Brain microvascular endothelial cell (primary cell): ENCODE data around the gene IL15.

ENCODE experiments used
- DNase-seq: peaks from one replicate; pipeline ENCODE4 v3.0.0-alpha.2; 2020
- H3K27ac ChIP-seq: fragments of 250-450 bp; sonication (Bioruptor Pico); 2 replicates; pipeline ENCODE4 v1.5.1; 2020; ENCODE audit warnings: mild to moderate bottlenecking, moderate library complexity
- H3K27me3 ChIP-seq: fragments of 250-450 bp; sonication (Bioruptor Pico); replicated peaks from 2 replicates; pipeline ENCODE4 v1.5.1; 2020; ENCODE audit warnings: mild to moderate bottlenecking
- H3K36me3 ChIP-seq: fragments of 250-450 bp; sonication (Bioruptor Pico); replicated peaks from 2 replicates; pipeline ENCODE4 v1.5.1; 2020; ENCODE audit warnings: mild to moderate bottlenecking
- H3K4me3 ChIP-seq: 2 replicates; pipeline ENCODE4 v1.5.1; 2011; ENCODE audit warnings: low read depth, mild to moderate bottlenecking, control low read depth, low read length, moderate library complexity
- CTCF ChIP-seq: IDR thresholded peaks from 2 replicates; pipeline ENCODE4 v1.5.1; 2011; ENCODE audit warnings: low read depth, mild to moderate bottlenecking, moderate library complexity, low read length, control low read depth, inconsistent platforms; ENCODE audit errors: missing control alignments
- in situ Hi-C: cut with HindIII; loops from 2 replicates; pipeline ENCODE4 v1.10.0; 2017; ENCODE audit warnings: low sequenced_read_pairs, low pct_ligation_motif_present

IL15 gene

GRCh38 chr4:141719585-141719984 lies 83.2 kb downstream of the IL15 start:
- Histone ChIP-seq H3K36me3 (no peaks in the 10 kb centered on the region), H3K27me3 (no peaks in the 10 kb centered on the region), H3K27ac (no peak overlapping the region), H3K4me3 (no peak overlapping the region)
- TF ChIP-seq CTCF: no peak
- in situ Hi-C loops: no loop called here
- DNase-seq: no peak

DNA sequence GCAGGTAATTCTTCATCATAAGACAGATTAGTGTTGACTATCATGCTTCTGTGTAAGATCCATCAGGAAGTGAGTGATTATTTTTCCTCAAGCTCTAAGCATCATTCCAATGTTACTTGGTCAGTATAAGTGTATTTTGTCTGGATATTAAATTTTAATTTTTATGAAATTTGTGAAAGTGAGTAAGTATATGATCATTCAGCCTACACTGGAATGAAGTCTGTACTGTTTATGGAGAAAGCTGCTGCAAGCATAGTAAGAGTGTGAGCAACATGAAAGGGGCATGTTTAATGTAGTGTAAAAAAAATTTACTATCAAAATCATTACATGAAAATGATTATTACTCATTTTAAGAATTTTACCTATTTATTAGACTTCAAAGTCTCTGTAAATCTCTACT lies 84.8 kb downstream of the IL15 start:
- no peak for DNase-seq
- H3K4me3 ChIP-seq: no peak overlapping the region
- H3K27ac ChIP-seq: no peak overlapping the region
- no peak for TF ChIP-seq CTCF
- no peaks in the 10 kb centered on the region for H3K27me3 ChIP-seq
- in situ Hi-C loops: no loop called here
- H3K36me3 ChIP-seq: no peaks in the 10 kb centered on the region

- no peak for TF ChIP-seq CTCF
- Histone ChIP-seq H3K27ac (no peak overlapping the region), H3K4me3 (no peak overlapping the region), H3K27me3 (no peaks in the 10 kb centered on the region), H3K36me3 (no peaks in the 10 kb centered on the region)
- in situ Hi-C loops: no loop called here
- no peak for DNase-seq
Observed at GRCh38 chr4:141724646-141725045, 88.3 kb downstream of the IL15 start.

DNA sequence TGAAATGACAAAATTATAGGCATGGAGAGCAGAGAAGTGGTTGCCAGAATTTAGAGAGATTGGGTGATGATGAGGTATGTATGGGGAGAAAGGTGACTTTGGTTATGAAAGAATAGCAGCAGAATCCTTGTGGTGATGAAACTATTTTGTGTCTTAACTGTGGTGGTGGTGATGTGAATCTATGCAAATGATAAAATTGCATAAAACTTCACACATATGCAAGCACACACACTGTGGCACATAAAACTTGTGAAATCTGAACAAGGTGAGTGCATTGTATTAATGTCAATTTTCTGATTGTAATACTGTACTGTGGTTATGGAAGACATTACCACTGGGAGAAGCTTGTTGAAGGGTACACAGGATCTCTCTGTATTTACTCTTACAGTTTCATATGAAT lies 91.0 kb downstream of the IL15 start:
- no peak for TF ChIP-seq CTCF
- Histone ChIP-seq H3K36me3 (no peaks in the 10 kb centered on the region), H3K4me3 (no peak overlapping the region), H3K27me3 (no peaks in the 10 kb centered on the region), H3K27ac (no peak overlapping the region)
- in situ Hi-C loops: no loop called here
- DNase-seq: no peak

GRCh38 chr4:141730805-141731204 lies 94.4 kb downstream of the IL15 start:
- in situ Hi-C loops: no loop called here
- no peak for TF ChIP-seq CTCF
- Histone ChIP-seq H3K27ac (no peak overlapping the region), H3K4me3 (no peak overlapping the region), H3K27me3 (no peaks in the 10 kb centered on the region), H3K36me3 (no peaks in the 10 kb centered on the region)
- no peak for DNase-seq

GRCh38 chr4:141731481-141731880 lies 95.1 kb downstream of the IL15 start:
- peak; percentile 12 for DNase-seq
- no peak overlapping the region for H3K27ac ChIP-seq
- in situ Hi-C loops: no loop called here

More at GRCh38 chr4:141731481-141731880, 95.1 kb downstream of the IL15 start:
- Histone ChIP-seq H3K36me3 (no peaks in the 10 kb centered on the region), H3K4me3 (no peak overlapping the region), H3K27me3 (no peaks in the 10 kb centered on the region)
- no peak for TF ChIP-seq CTCF
